Uterus (tissue), 2 donors: ENCODE measurements around the gene RNH1.

Experiments
- CTCF ChIP-seq, 4 experiments: fragments of 200-600 bp in 2 of 4; fragments of 450-650 bp in 2 of 4; sonication (generic) in 2 of 4; IDR thresholded peaks; one replicate each; pipeline ENCODE4 v1.5.1; 2016 to 2019; ENCODE audit warnings: antibody characterized with exemption in 4 of 4, mild to moderate bottlenecking in 2 of 4, moderate library complexity in 1 of 4
- POLR2A ChIP-seq, 2 donors: fragments of 450-650 bp; IDR thresholded peaks; one replicate each; pipeline ENCODE4 v1.6.1; 2016; ENCODE audit warnings: antibody characterized with exemption in 2 of 2, mild to moderate bottlenecking in 1 of 2, moderate library complexity in 1 of 2

GRCh38 chr11:529728-530411 is 22.8 kb upstream of the RNH1 start:
- TF ChIP-seq CTCF (IDR thresholded peaks at IDR 0.05) (no peak), POLR2A (IDR thresholded peaks at IDR 0.05) (no peak)
